Cardiac muscle cell (in vitro differentiated cells and primary cell): ENCODE measurements around the gene NEU2. TPM values are rescaled to one million over a fixed set of nuclear protein-coding genes. Genes with fewer than 3 reads are reported as not detected.
"Not testable (repeated sequence)": the region's sequence is repeated elsewhere in the genome, so short reads cannot be mapped to it uniquely, and the experiment has no call there.

ENCODE experiments used
- DNase-seq, 2 donors: peaks; one replicate each; pipeline versions ENCODE4 v3.0.0 to v3.0.0-alpha.2; 2010 to 2017; ENCODE audit warnings: low read depth in 1 of 2, low spot score in 1 of 2
- H3K27ac ChIP-seq: fragments of 200-600 bp; sonication (generic); 2 replicates; pipeline ENCODE4 v1.5.1; 2016
- H3K27me3 ChIP-seq: fragments of 200-600 bp; sonication (generic); 2 replicates; pipeline ENCODE4 v1.6.0; 2016; ENCODE audit warnings: control low read depth
- H3K36me3 ChIP-seq: fragments of 200-600 bp; sonication (generic); 2 replicates; pipeline ENCODE4 v1.5.1; 2016; ENCODE audit warnings: control low read depth
- H3K4me1 ChIP-seq: fragments of 200-600 bp; sonication (generic); 2 replicates; pipeline ENCODE4 v1.8.1; 2017; ENCODE audit warnings: low read depth, mild to moderate bottlenecking, mixed run types
- H3K4me3 ChIP-seq: fragments of 200-600 bp; sonication (generic); 2 replicates; pipeline ENCODE4 v1.5.1; 2016; ENCODE audit warnings: mild to moderate bottlenecking
- H3K9me3 ChIP-seq: fragments of 200-600 bp; sonication (generic); 2 replicates; pipeline ENCODE4 v1.5.1; 2017; ENCODE audit warnings: low read depth, mild to moderate bottlenecking, control low read depth
- CTCF ChIP-seq: IDR thresholded peaks from 2 replicates; pipeline ENCODE4 v1.5.1; 2012; ENCODE audit warnings: low read depth, mild to moderate bottlenecking, low read length
- polyA plus RNA-seq: library from polyadenylated mRNA; unstranded; fragments of >200 nt; fragmentation: Nextera tagmentation; extraction: Ambion mirVana; gene quantifications from 2 replicates; pipeline ENCODE4 v1.2.1, GENCODE V29; 2016
- total RNA-seq: library from RNA; depleted of rRNA; stranded (reverse); fragments of >200 nt; gene quantifications from 2 replicates; pipeline ENCODE4 v1.2.3, GENCODE V29; 2016

Gene NEU2
- total and polyA plus RNA-seq, 2 experiments from 2014 or later, result not detected

- no peak overlapping the region for H3K27ac ChIP-seq
- H3K4me1 ChIP-seq, result no peaks in the 10 kb centered on the region
- no peak overlapping the region for H3K4me3 ChIP-seq
- DNase-seq, result no peak
- H3K9me3 ChIP-seq, result no peaks in the 10 kb centered on the region
- TF ChIP-seq CTCF, result no peak
- no peaks in the 10 kb centered on the region for H3K27me3 ChIP-seq
- H3K36me3 ChIP-seq, result no peaks in the 10 kb centered on the region
Measured at GRCh38 chr2:233012301-233012971, 20.0 kb upstream of the NEU2 start.

GRCh38 chr2:233013027-233013461, 19.4 kb upstream of the NEU2 start, which contains the start of gene NGEF:
NGEF (minus strand) TSS chr2:233013256; CDS start chr2:232974890, 38,366 bp downstream.
- Histone ChIP-seq H3K4me1 (no peaks in the 10 kb centered on the region), H3K27ac (no peak within 1 kb of the TSS)

GRCh38 chr2:233013650-233014049, 18.8 kb upstream of the NEU2 start:
- no peaks in the 10 kb centered on the region for H3K4me1 ChIP-seq
- TF ChIP-seq CTCF, result no peak
- no peak overlapping the region for H3K27ac ChIP-seq
- H3K27me3 ChIP-seq, result no peaks in the 10 kb centered on the region
- no peak for DNase-seq
- H3K9me3 ChIP-seq, result no peaks in the 10 kb centered on the region
- H3K36me3 ChIP-seq, result no peaks in the 10 kb centered on the region
- H3K4me3 ChIP-seq, result no peak overlapping the region

More at GRCh38 chr2:233013027-233013461, 19.4 kb upstream of the NEU2 start, which contains the start of gene NGEF:
- Histone ChIP-seq H3K4me3 (no peak within 1 kb of the TSS), H3K36me3 (no peaks in the 10 kb centered on the region), H3K9me3 (no peaks in the 10 kb centered on the region), H3K27me3 (no peaks in the 10 kb centered on the region)
- no peak for DNase-seq
- TF ChIP-seq CTCF, result no peak

GRCh38 chr2:233015019-233015645, 17.3 kb upstream of the NEU2 start:
- no peak for TF ChIP-seq CTCF
- H3K4me1 ChIP-seq, result no peaks in the 10 kb centered on the region
- no peak overlapping the region for H3K4me3 ChIP-seq
- no peaks in the 10 kb centered on the region for H3K9me3 ChIP-seq
- no peaks in the 10 kb centered on the region for H3K36me3 ChIP-seq
- no peaks in the 10 kb centered on the region for H3K27me3 ChIP-seq
- no peak for DNase-seq
- no peak overlapping the region for H3K27ac ChIP-seq

- Histone ChIP-seq H3K27me3 (no peaks in the 10 kb centered on the region), H3K4me1 (no peaks in the 10 kb centered on the region), H3K9me3 (no peaks in the 10 kb centered on the region), H3K4me3 (no peak overlapping the region), H3K36me3 (no peaks in the 10 kb centered on the region), H3K27ac (no peak overlapping the region)
- DNase-seq, result no peak
- no peak for TF ChIP-seq CTCF
Measured at GRCh38 chr2:233017947-233018346, 14.5 kb upstream of the NEU2 start.

GRCh38 chr2:233019610-233020009, 12.9 kb upstream of the NEU2 start:
- not testable (repeated sequence) for DNase-seq, H3K27ac ChIP-seq, H3K36me3 ChIP-seq, H3K9me3 ChIP-seq, H3K27me3 ChIP-seq, H3K4me1 ChIP-seq, H3K4me3 ChIP-seq
